Caki2 (cell line): ENCODE results near the gene DTX2. TPM values are rescaled to one million over a fixed set of nuclear protein-coding genes. Genes with fewer than 3 reads are reported as not detected.
"Not testable (repeated sequence)": the region's sequence is repeated elsewhere in the genome, so short reads cannot be mapped to it uniquely, and the experiment has no call there.

Experiments used
- DNase-seq: peaks from one replicate; pipeline ENCODE4 v3.0.0-alpha.2; 2015; ENCODE audit warnings: low read depth
- in situ Hi-C: cut with HindIII; loops from 2 replicates; pipeline ENCODE4 v1.10.0; 2016; ENCODE audit warnings: low sequenced_read_pairs, low pct_unique_long_range_greater_than_20kb, mixed read lengths
- total RNA-seq: library from RNA; depleted of rRNA; stranded (reverse); fragments of >200 nt; shearing (Covaris generic); gene quantifications from 2 replicates; pipeline ENCODE4 v1.2.3, GENCODE V29; 2014; ENCODE audit warnings: low replicate concordance

Gene DTX2
- total RNA-seq, 1 experiment from 2014 or later, result 7.9 TPM

- DNase-seq, in situ Hi-C loops: not testable (repeated sequence)
These were observed 21.1 kb upstream of the DTX2 start for GRCh38 chr7:76440404-76440803.

- DNase-seq, in situ Hi-C loops: not testable (repeated sequence)
These were observed 19.7 kb upstream of the DTX2 start for GRCh38 chr7:76441792-76442191.

- in situ Hi-C loops, DNase-seq: not testable (repeated sequence)
These were observed 18.7 kb upstream of the DTX2 start for GRCh38 chr7:76442664-76443446.

- DNase-seq, in situ Hi-C loops: not testable (repeated sequence)
These were observed 17.7 kb upstream of the DTX2 start for GRCh38 chr7:76443846-76444245.

GRCh38 chr7:76445577-76446008 lies 15.9 kb upstream of the DTX2 start:
- peak; percentile 72 for DNase-seq
- in situ Hi-C loops, result not testable (repeated sequence)

GRCh38 chr7:76457017-76457416 lies 4.5 kb upstream of the DTX2 start:
- DNase-seq, in situ Hi-C loops: not testable (repeated sequence)

- DNase-seq, in situ Hi-C loops: not testable (repeated sequence)
These were observed 3.0 kb upstream of the DTX2 start for GRCh38 chr7:76458504-76458903.

GRCh38 chr7:76460767-76461166 lies 742 bp upstream of the DTX2 start:
- in situ Hi-C loops, DNase-seq: not testable (repeated sequence)

GRCh38 chr7:76462271-76462882 lies 868 bp downstream of the DTX2 start:
- in situ Hi-C loops, DNase-seq: not testable (repeated sequence)

- in situ Hi-C loops, DNase-seq: not testable (repeated sequence)
These were observed 3.5 kb downstream of the DTX2 start for GRCh38 chr7:76464959-76465358.

GRCh38 chr7:76465950-76466349 lies 4.4 kb downstream of the DTX2 start:
- DNase-seq, in situ Hi-C loops: not testable (repeated sequence)

GRCh38 chr7:76467743-76468404 lies 6.4 kb downstream of the DTX2 start:
- peak; percentile 1 for DNase-seq
- in situ Hi-C loops, result not testable (repeated sequence)

GRCh38 chr7:76471556-76472221 lies 10.2 kb downstream of the DTX2 start:
- DNase-seq, in situ Hi-C loops: not testable (repeated sequence)

- in situ Hi-C loops, DNase-seq: not testable (repeated sequence)
These were observed 11.6 kb downstream of the DTX2 start for GRCh38 chr7:76473097-76473496.

- DNase-seq, in situ Hi-C loops: not testable (repeated sequence)
These were observed 14.8 kb downstream of the DTX2 start for GRCh38 chr7:76476280-76476679.

- DNase-seq, in situ Hi-C loops: not testable (repeated sequence)
These were observed 15.4 kb downstream of the DTX2 start for GRCh38 chr7:76476742-76477474.

GRCh38 chr7:76479628-76480027 lies 18.1 kb downstream of the DTX2 start:
- DNase-seq, result peak; percentile 22
- in situ Hi-C loops, result not testable (repeated sequence)
